Nephron progenitor cell (in vitro differentiated cells): ENCODE results near the gene DHX9.

ENCODE experiments used
- DNase-seq: peaks from one replicate; pipeline ENCODE4 v3.0.0; 2021
- H3K27ac Mint-ChIP-seq: 2 replicates; pipeline ENCODE4 v1.8.0; 2021; ENCODE audit warnings: mild to moderate bottlenecking, moderate library complexity, mixed read lengths
- H3K27me3 Mint-ChIP-seq: 2 replicates; pipeline ENCODE4 v1.8.0; 2021; ENCODE audit warnings: mild to moderate bottlenecking, low read depth, mixed read lengths; ENCODE audit not compliant: poor library complexity
- H3K36me3 Mint-ChIP-seq: 2 replicates; pipeline ENCODE4 v1.8.0; 2021; ENCODE audit warnings: low read depth, mixed read lengths
- H3K4me1 Mint-ChIP-seq: 2 replicates; pipeline ENCODE4 v1.8.0; 2021; ENCODE audit warnings: mixed read lengths
- H3K4me3 Mint-ChIP-seq: 2 replicates; pipeline ENCODE4 v1.8.0; 2021; ENCODE audit warnings: mild to moderate bottlenecking, moderate library complexity, mixed read lengths
- H3K9me3 Mint-ChIP-seq: 2 replicates; pipeline ENCODE4 v1.8.0; 2021; ENCODE audit warnings: mild to moderate bottlenecking, moderate library complexity, mixed read lengths
- CTCF ChIP-seq: fragments of 200-600 bp; sonication (generic); IDR thresholded peaks from 2 replicates; pipeline ENCODE4 v1.5.0; 2021; ENCODE audit warnings: antibody characterized with exemption

DHX9 gene

GRCh38 chr1:182829285-182829932, 9.7 kb upstream of the DHX9 start:
- H3K36me3 Mint-ChIP-seq: no peaks in the 10 kb centered on the region

GRCh38 chr1:182833271-182833670, 5.9 kb upstream of the DHX9 start:
- no peak for DNase-seq
- Mint-ChIP-seq H3K4me3 (no peak overlapping the region), H3K4me1 (peaks cover 14% of the 10 kb centered on the region), H3K27ac (no peak overlapping the region), H3K36me3 (peaks cover 8% of the 10 kb centered on the region), H3K9me3 (peaks cover 5% of the 10 kb centered on the region), H3K27me3 (peaks cover 3% of the 10 kb centered on the region)
- TF ChIP-seq CTCF: no peak

More at GRCh38 chr1:182829285-182829932, 9.7 kb upstream of the DHX9 start:
- Mint-ChIP-seq H3K4me1 (peaks cover 15% of the 10 kb centered on the region), H3K27me3 (peaks cover 1% of the 10 kb centered on the region), H3K4me3 (no peak overlapping the region), H3K9me3 (no peaks in the 10 kb centered on the region), H3K27ac (no peak overlapping the region)
- TF ChIP-seq CTCF: no peak
- DNase-seq: no peak

- Mint-ChIP-seq H3K27me3 (peaks cover 3% of the 10 kb centered on the region), H3K4me1 (peaks cover 12% of the 10 kb centered on the region), H3K36me3 (peaks cover 12% of the 10 kb centered on the region), H3K27ac (peak overlapping the region; percentile 81), H3K4me3 (no peak overlapping the region), H3K9me3 (peaks cover 10% of the 10 kb centered on the region)
- TF ChIP-seq CTCF: no peak
- no peak for DNase-seq
Observed at GRCh38 chr1:182834326-182834725, 4.8 kb upstream of the DHX9 start.

- TF ChIP-seq CTCF: no peak
- Mint-ChIP-seq H3K9me3 (peaks cover 10% of the 10 kb centered on the region), H3K4me1 (peaks cover 18% of the 10 kb centered on the region), H3K27me3 (peaks cover 5% of the 10 kb centered on the region), H3K36me3 (peaks cover 23% of the 10 kb centered on the region), H3K27ac (no peak overlapping the region), H3K4me3 (no peak overlapping the region)
- no peak for DNase-seq
Observed at GRCh38 chr1:182835806-182836205, 3.3 kb upstream of the DHX9 start.

GRCh38 chr1:182841368-182841988, 2.3 kb downstream of the DHX9 start:
- no peak for DNase-seq
- H3K36me3 Mint-ChIP-seq: peaks cover 75% of the 10 kb centered on the region
- TF ChIP-seq CTCF: no peak
- peaks cover 55% of the 10 kb centered on the region for H3K4me1 Mint-ChIP-seq
- H3K27ac Mint-ChIP-seq: peak overlapping the region; percentile 98
- peaks cover 10% of the 10 kb centered on the region for H3K9me3 Mint-ChIP-seq
- peak overlapping the region; percentile 98 for H3K4me3 Mint-ChIP-seq
- H3K27me3 Mint-ChIP-seq: peaks cover 2% of the 10 kb centered on the region

- Mint-ChIP-seq H3K36me3 (peaks cover 83% of the 10 kb centered on the region), H3K9me3 (peaks cover 10% of the 10 kb centered on the region), H3K4me3 (peak overlapping the region; percentile 98), H3K4me1 (peaks cover 55% of the 10 kb centered on the region), H3K27me3 (peaks cover 2% of the 10 kb centered on the region), H3K27ac (no peak overlapping the region)
- DNase-seq: no peak
- no peak for TF ChIP-seq CTCF
Observed at GRCh38 chr1:182842265-182842664, 3.1 kb downstream of the DHX9 start.
